Skin epidermis (tissue), 12 donors: ENCODE measurements around the gene MAD1L1.
A peak's percentile ranks its signal among the peaks of the same experiment; 100 is the strongest.

Source experiments
- H3K27ac ChIP-seq, 21 experiments: fragments of 200-600 bp; sonication (generic) in 11 of 21; one replicate each; pipeline ENCODE4 v1.5.0; 2020; ENCODE audit warnings: mild to moderate bottlenecking in 3 of 21, inconsistent platforms in 2 of 21, moderate library complexity in 2 of 21
- H3K4me3 ChIP-seq, 7 experiments: fragments of 200-600 bp; sonication (generic) in 2 of 7; one replicate each; pipeline ENCODE4 v1.5.0; 2020; ENCODE audit warnings: inconsistent platforms in 2 of 7, mild to moderate bottlenecking in 2 of 7, moderate library complexity in 1 of 7

The MAD1L1 gene

DNA sequence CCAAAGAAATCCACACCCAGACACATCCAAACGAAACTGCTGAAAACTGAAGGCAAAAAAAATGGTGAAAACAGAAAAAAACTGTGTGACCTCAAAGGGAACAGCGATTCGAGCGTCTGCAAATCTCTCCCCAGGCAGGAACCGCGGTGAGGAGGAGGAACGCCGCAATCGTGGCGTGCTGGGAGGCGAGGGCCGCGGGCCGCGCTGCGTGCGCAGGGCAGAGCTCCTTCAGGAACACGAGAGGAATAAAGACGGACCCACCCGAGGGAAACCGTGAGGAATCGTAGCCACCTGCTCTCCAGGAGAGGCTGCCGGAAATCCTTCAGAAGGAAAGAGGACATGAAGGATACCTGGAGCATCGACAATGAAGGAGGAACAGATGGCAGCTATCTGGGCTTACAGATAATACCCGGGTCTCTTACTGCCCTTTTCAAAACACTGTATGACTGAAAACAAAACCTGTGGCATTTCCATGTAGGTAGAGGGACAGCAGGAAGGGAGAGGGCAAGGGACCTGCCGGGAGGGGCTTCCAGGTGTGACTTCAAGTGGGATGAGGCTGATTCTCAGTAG is 266.0 kb downstream of the MAD1L1 start:
- no peak overlapping the region for H3K27ac ChIP-seq
- H3K4me3 ChIP-seq = no peak overlapping the region

DNA sequence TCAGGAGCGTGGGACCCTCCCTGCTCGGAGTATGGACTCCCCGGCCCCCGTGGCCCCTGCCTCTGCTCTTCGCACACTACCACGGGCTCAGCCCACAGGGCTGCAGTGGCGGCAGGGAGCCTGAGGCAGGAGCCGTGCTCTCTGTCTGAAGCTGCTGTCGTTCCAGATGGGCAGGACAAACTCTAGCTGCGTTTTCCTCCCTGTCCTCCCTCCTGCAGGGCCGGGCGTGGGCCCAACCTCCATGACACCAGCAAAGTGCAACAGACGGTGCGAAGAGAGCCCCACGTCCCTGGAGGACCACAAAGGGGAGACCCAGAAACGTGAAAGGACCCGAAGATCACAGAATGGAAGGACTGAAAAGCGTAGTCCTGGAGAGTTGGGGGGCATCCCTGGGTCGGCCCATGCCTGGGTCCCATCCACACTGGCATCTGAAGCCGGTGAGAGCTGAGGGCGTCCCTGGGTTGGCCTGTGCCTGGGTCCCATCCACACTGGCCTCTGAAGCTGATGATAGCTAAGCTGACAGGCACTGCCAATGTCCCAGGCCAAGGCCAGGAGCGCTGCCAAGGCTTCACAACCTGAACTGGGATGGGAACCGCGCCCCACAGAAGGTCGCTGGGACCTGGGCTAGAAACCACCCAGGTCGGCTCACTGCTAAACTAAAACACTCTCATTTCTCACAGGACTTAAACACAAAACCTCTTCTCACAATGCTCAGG is 267.0 kb downstream of the MAD1L1 start:
- Histone ChIP-seq H3K27ac (no peak overlapping the region), H3K4me3 (no peak overlapping the region)

DNA sequence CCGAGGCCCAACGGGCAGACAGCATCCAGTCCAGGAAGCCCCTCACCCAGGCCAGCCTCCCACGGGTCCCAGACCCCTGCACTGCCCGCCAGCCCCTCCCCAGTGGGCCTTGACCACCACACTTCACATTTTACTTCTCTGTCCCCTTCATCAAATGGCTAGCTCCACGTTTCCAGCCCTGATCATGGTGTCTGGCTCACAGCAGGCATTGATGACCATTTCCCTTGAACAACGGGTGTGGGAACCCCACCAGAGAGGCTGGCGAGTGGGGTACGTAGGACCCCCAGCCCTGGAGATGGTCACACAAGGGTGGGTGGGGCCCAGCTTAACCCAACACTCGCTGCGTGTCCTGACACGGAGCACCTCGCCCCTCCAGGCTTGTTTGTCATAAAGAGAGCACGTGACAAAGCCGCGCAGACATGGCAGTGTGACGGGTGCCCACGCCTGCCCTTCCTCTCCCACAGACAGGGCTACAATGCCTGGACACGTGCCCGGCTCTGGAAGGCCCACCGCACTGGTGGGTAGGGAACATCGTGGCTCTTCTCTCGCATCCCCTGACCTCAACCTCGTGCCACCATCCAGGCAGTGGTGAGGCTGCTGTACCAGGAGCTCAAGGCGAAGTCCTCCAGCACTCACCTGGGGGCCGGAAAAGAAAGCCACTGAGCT is 267.7 kb downstream of the MAD1L1 start:
- H3K4me3 ChIP-seq = no peak overlapping the region
- H3K27ac ChIP-seq = no peak overlapping the region

DNA sequence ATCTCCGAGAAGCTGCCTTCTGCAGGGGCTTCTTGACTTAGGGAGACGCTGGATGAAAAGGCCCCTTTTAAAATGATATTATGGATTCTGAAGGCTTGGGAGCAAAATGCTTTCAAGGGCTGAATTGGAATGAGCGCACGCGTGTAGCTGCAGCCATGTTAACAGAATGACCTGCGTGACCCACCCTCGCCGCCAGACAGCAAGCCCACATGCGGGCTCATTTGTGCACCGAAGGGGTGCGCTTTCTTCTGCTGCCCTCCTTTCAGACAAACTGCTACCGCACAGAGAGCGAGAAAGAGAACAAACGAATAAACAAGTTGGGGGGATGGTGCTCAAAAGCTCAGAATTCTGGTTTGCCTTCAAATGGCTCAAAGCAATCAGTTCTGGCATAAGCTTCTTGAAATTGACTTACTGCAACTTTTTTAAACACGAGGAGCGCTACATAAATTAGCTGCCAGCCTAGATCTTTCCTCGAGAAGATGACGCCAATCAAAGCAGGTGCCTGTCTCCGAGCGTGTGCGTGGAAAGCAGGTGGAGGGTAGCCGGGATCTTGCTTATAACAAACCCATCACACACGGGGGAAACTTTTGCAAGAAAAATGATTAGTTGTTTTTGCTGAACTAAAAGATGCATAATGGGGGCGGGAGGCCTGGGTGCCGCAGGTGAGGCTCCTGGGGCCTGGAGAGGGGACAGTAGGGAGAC is 268.4 kb downstream of the MAD1L1 start:
- no peak overlapping the region for H3K4me3 ChIP-seq
- no peak overlapping the region for H3K27ac ChIP-seq

DNA sequence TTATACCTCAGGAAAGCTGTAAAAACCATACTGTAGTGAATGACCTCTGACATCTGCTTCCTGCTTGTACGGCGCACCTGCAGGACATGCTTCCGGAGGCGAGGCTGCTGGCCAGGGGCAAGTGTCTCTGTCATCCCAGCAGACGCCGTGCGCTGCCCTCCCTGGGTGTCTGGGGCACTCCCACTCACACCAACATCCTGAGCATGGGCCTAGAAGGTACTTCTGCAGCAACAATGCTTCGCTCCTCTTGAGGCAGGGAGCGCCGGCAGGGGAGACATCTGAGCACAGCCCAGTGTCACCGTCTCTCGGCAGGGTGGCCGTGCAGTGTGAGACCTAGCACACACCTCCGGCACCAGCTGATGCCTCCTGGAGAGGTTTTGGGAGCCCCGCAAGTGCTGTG is 269.2 kb downstream of the MAD1L1 start:
- Histone ChIP-seq H3K27ac (no peak overlapping the region), H3K4me3 (no peak overlapping the region)

DNA sequence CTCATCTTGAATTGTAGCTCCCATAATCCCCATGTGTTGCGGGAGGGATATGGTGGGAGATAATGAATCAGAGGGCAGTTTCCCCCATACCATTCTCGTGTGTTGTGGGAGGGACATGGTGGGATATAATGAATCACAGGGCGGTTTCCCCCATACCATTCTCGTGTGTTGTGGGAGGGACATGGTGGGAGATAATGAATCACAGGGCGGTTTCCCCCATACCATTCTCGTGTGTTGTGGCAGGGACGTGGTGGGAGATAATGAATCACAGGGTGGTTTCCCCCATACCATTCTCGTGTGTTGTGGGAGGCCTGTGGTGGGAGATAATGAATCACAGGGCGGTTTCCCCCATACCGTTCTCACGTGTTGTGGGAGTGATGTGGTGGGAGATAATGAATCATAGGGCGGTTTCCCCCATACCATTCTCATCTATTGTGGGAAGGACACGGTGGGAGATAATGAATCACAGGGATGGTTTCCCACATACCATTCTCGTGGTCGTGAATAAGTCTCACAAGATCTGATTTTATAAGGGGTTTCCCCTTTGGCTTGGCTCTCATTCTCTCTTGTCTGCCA is 271.0 kb downstream of the MAD1L1 start:
- no peak overlapping the region for H3K4me3 ChIP-seq
- peak overlapping the region in 1 of 21 experiments; percentile 9 for H3K27ac ChIP-seq

DNA sequence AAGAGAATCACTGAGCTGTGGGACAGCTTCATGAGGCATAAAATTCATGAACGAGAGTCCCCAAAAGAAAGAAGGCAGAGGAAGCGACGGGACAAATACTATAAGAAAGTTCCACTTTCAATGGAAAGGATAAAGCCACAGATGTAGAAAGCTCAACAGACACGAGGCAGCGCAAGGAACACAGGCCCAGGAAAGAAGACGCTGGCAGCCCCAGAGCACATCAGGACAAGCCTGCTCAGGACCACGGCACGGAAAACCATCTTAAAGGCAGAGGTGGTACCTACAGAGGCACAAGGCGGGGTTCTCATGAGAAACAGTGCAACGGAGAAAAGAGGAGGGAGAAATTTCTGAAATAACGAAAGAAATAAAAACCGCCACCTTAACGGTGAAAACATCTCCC is 273.4 kb downstream of the MAD1L1 start:
- Histone ChIP-seq H3K4me3 (no peak overlapping the region), H3K27ac (no peak overlapping the region)

DNA sequence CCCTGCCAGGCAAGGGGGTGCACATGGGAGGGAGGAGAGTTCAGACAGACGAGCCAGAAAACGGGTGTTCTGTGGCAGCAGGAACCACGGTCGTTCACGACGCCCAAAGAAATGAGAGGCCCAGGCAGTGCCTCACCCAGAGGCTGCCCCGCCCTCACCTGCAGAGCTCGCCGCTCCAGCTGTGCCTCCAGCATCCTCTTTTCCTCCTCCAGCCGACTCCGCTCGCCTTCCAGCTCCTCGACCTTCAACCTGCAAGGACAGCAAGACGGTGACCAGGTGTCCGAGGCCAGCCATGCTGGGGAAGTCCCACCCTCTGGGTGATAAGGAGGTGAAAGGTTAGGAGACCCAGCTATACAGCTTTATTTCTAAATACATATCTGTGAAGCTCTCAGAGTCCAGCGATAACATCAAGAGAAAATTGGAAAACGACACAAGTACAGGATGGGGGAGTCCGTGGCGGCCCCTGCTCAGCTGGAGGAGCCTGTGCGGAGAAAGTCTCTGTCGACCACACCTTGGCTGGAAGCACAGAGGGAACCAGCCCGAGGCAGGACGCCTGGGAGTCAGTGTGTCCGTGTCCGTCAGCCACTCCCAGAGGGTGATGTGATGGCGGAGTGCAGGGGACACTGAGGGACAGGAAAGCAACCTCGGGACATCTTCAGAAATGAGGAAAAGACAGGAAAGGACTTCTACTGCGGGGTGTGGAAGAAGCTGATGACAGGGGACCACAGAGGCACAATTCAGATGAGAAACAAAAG is 275.1 kb downstream of the MAD1L1 start:
- Histone ChIP-seq H3K27ac (no peak overlapping the region), H3K4me3 (no peak overlapping the region)

DNA sequence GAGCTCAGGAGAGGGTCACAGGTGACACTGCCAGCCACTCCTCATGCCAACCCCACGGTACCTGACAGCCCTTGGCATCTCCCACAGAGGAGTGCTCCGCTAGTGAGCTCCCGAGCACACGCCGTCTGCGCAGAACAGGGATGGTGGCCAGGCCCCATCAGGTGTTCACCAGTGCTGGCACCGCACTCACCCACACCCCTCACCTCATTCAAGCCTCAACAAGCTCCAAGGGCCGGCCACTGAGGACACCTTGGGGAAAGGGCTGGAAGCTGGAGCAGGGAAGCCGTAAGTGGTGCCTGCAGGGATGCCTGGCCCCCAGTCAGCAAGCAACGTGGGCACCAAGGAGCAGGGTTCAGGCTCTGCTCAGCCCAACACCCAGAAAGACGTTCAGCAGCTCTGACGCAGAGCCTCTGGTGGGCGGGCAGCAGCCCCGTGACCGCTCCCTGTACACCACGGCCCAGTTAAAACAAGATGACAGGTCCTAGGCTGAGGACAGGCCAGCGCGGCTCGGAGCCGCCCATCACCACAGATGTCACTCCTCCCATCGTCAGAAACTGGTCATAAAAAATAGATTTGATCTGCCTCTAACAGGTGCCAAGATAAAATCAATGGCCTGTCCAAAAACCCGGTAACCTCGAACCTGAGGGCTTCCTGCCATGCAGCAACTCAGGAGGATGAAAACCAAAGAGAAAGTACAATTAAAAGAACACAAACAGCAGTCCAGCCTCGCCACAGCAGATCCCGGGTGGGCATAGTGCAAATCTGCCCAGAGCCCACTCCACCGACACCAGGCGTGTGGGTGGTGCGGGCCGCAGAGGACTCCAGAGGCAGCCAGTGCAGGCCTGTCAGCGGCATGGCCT is 275.9 kb downstream of the MAD1L1 start:
- H3K4me3 ChIP-seq = no peak overlapping the region
- H3K27ac ChIP-seq = no peak overlapping the region

DNA sequence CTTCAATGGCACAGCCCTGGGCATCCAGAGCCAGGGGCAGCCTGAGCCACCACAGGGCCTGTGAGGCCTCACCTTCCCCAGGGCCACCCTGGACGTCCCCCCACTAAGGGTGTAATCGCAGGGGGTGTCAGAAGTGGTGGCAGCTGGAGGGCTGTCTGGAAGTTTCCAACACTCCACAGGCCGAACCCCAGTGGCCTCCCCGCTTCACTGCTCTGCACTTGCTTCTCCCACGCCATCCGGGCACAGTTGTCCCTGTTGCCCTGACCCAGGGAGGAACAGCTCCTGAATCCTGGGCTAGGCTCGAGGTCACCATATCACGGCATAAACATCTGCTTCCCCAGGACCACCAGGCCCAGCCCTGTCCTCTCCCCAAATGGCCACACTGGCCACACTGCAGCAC is 276.6 kb downstream of the MAD1L1 start:
- Histone ChIP-seq H3K27ac (no peak overlapping the region), H3K4me3 (no peak overlapping the region)

DNA sequence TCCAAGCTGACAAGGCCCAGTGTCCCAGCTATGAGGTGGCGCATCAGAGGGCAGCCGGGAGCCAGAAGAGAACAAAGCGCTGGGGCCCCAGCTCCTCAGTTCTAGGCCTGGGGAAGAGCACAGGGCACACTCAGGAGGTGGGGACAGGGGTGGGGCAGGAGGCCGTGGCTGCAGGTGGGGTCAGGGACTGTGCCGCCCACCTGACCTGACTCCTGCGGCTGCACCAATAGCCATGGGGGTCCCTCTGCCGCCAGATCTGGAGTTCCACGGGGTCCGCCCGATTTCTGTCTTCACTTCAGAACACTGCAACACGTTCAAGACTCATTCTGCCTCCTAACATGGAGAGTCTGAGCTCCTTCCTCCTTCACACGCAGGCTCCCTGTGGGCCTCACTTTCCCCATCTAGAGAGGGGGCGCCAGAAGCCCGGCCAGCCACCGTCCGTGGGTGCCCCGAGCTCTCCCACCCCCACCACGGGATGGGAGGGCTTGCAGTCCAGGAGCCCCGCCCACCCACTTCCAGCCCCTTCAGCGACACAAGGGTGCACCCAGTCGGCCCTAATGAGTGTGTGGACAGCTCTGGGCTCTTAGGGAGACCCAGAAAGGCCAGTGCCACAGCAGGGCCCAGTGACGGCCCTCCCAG is 278.3 kb downstream of the MAD1L1 start:
- no peak overlapping the region for H3K27ac ChIP-seq
- H3K4me3 ChIP-seq = no peak overlapping the region

DNA sequence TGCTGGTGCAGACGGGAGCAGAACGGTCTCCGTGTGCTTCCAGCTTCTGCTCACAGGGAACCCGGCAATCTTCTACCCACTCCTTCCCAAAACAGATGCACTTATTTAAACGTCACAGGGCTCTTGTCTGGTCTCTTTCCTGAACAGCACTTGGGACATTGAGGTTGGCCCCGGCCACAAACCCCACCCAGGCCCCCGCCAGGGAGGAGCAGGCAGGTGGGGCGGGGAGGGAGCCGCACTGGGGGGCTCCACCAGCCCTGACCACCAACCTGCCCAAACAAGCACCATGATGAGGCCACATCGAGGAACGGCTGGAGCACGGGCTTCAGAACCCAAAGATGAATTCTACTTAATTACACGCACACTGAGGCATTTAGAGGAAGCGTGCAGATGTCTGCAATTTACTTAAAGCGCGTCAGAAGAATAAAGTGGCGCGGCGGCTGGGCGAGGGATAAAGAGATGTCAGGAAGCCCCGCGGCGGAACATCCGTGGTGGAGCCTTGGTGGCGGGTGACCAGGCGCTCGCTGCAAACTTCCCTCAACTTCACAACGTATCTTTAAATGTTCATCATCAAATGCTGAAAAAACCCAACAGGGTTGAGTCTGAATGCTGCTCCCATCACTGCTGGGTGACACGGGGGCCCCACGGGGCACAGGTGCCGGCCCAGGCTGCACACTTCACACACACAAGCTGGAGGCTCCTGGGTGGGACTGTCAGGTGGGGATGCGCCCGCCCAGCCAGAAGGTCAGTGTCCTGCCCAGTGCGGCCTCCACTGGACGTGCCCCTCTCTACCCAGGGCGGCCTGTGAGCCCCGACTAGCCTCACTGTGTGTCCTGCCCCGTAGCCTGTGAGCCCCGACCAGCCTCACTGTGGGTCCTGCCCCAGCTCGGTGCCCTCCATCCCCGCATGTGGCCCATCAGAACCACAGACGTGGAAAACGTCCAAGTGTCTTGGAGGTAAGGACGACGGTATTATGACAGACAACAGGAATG is 279.2 kb downstream of the MAD1L1 start:
- H3K4me3 ChIP-seq = no peak overlapping the region
- no peak overlapping the region for H3K27ac ChIP-seq

DNA sequence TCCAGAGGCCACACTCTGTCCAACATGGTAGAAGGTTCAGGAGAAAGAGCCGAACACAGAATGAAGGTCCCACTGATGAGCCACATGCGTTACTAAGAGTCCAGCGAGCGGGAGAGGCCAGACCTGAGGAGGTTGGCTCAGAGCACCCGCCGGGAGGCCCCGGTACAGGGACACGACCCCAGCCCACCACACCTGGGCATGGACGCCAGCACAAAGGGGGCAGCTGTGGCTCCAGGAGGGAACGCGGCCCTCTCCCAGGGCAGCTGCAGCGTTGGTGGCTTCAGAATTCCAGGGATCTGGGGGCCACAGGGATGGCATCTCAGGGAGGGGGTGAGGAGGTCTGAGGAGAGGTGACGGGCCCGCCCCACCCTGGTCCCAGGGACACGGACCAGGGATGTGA is 280.0 kb downstream of the MAD1L1 start:
- no peak overlapping the region for H3K4me3 ChIP-seq
- no peak overlapping the region for H3K27ac ChIP-seq

DNA sequence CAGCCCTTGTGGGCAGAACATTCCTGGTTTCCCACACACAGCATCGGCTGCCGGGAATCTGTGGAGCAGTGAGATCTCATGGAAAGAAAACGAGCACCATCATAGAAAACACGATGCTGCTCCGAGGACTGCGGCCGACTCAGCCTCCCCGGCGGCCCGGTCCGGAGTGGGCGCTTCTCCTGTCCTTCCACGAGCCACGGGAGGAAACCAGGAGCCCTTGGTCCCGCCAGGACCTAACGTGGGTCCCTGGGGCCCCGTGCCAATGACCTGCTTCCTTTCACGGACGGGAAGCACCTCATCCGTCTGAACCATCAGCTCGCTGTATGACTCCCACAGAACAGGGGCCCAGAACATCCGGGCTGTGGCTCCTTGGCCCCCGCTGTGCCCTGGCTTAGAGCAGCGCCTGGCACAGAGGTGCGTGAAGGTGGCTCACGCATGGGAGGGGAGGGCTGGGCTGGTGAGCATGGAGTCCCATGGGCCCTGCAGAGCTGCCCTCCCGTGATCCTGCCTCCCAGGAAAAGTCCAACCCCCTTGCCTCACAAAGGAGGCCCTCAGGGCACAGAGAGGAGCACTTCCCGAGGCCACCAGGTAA is 280.5 kb downstream of the MAD1L1 start:
- H3K27ac ChIP-seq = no peak overlapping the region

DNA sequence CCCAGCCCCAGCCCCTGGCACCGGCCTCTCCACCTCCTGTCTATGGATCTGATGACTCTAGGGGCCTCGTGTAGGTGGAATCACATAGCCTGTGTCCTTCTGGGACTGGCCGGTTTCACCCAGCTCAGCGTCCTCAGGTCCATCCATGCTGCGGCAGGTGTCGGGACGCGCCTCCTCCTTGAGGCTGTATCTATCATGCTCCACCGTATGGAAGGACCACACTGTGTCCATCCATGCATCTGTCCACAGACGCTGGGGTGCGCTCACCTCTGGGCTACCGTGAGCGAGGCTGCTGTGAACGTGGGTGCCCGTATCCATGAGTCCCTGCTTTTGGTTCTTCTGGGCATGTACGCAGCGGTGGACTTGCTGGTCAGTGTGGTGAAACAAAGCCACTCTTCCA is 281.1 kb downstream of the MAD1L1 start:
- Histone ChIP-seq H3K4me3 (no peak overlapping the region), H3K27ac (no peak overlapping the region)

More for the DNA sequence above, 280.5 kb downstream of the MAD1L1 start:
- H3K4me3 ChIP-seq = no peak overlapping the region

DNA sequence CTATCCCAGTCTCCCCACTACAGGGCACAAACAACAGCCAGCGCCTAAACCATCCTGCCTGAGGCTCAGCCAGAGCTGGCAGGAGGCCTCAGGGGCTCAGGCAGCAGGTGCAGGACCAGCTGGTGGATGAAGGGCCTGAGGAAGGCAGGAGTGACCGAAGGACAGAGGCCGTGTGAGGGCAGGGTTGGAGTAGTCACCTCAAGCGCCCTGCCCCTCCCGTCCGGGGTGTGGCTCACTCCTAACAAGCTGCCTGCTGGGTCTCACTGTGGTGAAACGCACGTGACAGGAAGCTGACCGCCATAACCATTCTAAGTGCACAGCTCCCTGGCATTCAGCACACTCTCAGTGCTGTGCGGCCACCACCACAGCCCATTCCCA is 281.6 kb downstream of the MAD1L1 start:
- H3K27ac ChIP-seq = peak overlapping the region in 1 of 21 experiments; percentile 51

More for the DNA sequence above, 281.6 kb downstream of the MAD1L1 start:
- H3K4me3 ChIP-seq = no peak overlapping the region
